HG03558 (cell line): ENCODE measurements around the gene GFPT2.

Source experiments
- ATAC-seq: cut with Tn5 transposase; IDR thresholded peaks from one replicate; pipeline ENCODE4 v1.9.1; 2021; ENCODE audit warnings: moderate number of reproducible peaks; ENCODE audit not compliant: unreplicated experiment; ENCODE audit errors: extremely low read depth

GFPT2 gene

GRCh38 chr5:180379355-180380070 is 26.4 kb upstream of the GFPT2 start:
- no peak for ATAC-seq

DNA sequence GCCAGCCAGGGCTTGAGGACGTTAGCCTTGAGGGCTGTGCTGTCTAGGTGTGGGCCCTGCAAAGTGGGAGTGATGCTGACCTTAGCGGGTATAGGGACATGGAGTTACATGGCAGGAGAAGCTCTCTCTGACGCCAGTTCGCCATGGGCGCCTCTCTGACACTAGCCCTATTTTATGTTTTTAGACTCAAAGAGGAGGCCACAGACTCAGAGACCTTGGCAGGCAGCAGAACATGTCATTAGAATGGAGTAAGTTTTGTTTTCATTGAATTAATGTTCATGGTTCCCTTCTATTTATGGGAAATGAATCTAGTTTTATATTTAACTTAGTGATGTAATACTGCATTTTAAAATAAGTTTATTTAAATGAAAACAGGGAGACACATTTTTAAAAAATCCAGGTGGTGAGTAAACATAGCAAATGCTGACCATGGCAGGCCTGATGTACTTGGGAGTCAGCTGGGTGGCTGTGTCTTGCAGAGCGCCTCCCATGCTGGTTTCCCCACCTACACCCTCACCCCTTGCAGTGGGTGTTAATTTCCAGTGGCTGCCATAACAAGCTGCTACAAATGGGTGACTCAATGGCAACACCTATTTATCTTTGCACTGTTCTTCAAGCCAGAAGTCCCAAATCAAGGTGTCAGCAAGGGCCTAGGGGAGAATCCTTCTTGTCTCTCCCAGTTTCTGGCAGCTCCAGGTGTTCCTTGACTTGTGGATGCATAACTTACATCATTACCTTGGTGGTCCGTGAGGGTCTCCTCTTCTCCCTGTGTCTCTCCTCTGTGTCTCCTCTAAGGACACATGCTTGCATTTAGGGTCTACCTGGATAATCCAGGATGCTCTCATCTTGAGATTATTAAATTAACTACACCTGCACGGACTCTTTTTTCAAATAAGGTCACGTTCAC is 25.6 kb upstream of the GFPT2 start:
- no peak for ATAC-seq

- ATAC-seq = no peak
Observed at GRCh38 chr5:180377556-180378197, 24.5 kb upstream of the GFPT2 start.

- no peak for ATAC-seq
Observed at GRCh38 chr5:180376511-180376910, 23.4 kb upstream of the GFPT2 start.

- ATAC-seq = no peak
Observed at GRCh38 chr5:180375955-180376354, 22.8 kb upstream of the GFPT2 start.

DNA sequence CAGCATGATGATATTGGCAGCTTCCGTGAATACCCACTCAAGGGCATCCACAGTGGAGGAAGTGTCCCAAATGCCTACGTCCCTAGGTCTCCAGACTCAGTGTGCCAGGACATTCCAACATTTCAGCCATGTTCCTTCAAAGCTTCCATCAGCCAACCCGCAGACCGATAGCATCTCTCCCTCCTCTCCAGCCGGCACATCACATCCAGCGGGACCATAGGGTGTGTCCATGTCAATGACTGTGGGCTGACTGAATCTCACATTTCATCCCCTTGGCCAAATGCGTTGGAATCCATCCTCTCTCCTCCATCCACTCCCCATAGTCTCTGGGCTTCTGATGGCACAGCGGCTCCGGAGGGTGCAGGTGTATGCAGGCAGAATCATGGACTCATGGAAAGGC is 22.2 kb upstream of the GFPT2 start:
- no peak for ATAC-seq

DNA sequence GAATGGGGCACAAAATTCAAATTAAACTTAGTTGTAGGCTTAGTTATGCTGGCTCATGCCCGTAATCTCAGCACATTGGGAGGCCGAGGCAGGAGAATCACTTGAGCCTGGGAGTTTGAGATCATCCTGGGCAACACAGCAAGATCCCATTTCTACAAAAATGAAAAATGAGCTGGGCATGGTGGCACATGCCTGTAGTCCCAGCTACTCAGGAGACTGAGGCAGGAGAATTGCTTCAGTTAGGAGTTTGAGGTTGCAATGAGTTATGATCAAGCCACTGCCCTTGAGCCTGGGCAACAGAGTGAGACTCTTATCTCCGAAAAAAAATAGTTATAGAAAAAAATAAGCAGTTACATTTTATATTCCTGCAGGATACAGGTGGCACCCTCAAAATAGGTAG is 20.7 kb upstream of the GFPT2 start:
- ATAC-seq = no peak

DNA sequence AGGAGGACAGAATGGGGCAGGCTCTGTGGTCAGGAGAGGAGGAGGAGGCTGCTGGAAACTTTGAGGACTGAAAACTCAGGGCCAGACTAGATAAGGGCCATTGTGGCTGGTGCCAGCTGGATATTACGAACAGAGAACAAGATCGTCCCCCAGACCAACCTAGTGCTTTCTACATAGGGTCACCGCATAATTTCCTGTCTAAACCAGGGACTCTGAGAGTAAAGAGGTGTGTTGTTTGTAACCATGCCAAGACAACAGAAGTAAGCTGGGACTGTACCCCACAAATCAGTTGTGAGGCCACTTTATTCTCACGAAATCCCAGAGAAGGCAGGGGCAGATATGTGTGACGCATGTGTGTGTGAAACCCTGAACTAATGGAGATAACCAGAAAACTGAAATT is 20.3 kb upstream of the GFPT2 start:
- ATAC-seq = no peak

DNA sequence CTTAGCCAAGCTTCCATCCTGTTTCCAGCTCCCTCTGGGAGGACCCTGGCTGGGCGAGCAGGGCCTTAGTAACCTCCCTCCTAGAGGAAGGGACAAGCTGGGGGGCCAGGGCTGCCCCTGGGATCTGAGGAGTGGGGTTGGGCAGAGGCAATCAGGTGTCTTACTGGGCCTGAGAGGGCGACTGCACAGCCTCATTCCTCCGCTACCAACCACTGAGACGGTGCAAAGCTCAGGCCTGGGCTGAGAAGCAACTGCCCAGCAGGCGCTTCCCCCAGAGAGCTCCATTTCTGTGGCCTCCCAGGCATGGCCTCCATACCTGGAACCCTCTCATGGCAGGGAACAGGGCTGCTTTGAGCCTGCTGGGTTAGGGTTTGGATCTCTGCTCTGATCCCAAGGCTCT is 18.8 kb upstream of the GFPT2 start:
- no peak for ATAC-seq

- ATAC-seq = no peak
Observed at GRCh38 chr5:180370861-180371641, 17.9 kb upstream of the GFPT2 start.

DNA sequence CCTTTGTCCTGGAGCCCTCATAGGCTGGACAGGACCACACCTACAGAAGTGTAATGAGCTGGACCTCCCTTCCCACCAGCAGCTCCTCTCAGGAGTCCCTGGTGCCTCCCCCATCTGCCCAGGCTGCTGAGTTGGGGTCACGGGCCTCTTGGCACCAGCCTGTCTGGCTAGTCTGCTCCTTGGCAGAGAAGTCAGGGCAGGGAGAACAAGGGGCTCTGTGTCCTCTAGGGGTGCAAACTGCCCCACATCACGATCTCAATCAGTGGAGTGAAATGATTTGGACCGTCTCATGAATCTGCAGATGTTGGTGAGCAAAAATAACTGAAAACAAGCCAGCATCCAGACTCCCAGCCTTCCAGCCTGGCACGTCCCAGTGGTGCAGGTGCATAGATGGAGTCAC is 14.9 kb upstream of the GFPT2 start:
- no peak for ATAC-seq

GRCh38 chr5:180367300-180367699 is 14.2 kb upstream of the GFPT2 start:
- ATAC-seq = no peak

GRCh38 chr5:180366326-180366725 is 13.2 kb upstream of the GFPT2 start:
- no peak for ATAC-seq

DNA sequence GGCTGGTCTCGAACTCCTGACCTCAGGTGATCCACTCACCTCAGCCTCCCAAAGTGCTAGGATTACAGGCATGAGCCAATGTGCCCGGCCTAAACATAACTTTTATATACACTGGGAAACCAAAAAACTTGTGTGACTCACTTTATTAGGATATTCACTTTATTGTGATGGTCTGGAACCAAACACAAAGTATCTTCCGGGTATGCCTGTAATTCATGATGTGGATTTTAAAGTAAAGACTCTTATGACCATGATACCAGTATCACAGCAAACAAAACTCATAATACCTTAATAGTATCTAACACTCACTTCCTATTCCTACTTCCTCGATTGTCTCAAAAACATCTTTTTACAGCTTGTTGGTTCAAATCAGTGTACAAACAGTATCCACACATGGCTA is 12.7 kb upstream of the GFPT2 start:
- no peak for ATAC-seq

DNA sequence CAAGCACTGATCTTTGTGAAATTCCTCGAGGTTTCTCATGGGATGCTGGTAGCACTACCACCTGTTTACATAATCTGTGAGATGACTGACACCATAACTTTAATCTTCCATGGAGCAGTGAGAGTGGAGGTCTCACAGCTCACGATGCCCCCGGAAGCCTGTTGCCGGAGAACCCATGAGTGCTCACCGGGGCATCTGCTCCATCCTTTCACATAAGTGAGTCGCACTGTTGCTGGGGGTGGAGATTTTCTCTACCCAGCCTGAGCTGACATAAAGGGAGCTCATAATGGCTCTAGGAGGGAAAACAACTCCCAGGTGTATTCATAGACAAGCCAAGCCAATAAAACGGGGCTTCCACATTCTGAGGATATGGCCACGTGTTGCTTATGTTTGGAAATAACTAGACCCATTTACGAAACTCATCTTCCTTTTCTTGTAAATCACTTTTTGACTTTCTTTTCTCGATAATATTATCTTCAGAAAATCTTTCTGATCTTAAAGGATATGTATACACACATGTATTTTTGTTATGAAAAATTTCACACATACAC is 11.2 kb upstream of the GFPT2 start:
- ATAC-seq = no peak

GRCh38 chr5:180360078-180360957 is 7.2 kb upstream of the GFPT2 start:
- no peak for ATAC-seq

DNA sequence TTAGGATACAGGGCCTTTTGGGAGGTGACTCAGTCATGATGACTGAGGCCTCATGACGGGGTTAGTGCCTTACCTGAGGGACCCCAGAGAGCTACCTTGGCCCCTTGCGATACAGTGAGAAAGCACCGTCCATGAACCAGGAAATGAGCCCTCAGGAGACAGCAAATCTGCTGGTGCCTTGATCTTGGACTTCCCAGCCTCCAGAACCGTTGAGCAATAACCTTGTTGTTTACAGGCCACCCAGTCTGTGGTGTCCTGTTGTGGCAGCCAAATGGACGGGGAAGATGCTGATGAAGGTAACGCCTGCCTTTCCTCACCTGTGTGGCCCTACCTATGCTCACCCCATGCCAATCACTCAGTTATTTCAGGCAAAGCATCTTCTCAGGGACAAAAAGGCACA is 5.6 kb upstream of the GFPT2 start:
- ATAC-seq = no peak

- ATAC-seq = no peak
Observed at GRCh38 chr5:180358179-180358578, 5.0 kb upstream of the GFPT2 start.

- ATAC-seq = no peak
Observed at GRCh38 chr5:180354966-180355365, 1.8 kb upstream of the GFPT2 start.
